K562 (cell line): ENCODE measurements around the gene NUB1.

Source experiments
- CHCHD3 ChIP-seq: fragments of 250-450 bp; sonication (Bioruptor Pico); IDR thresholded peaks from 2 replicates; pipeline ENCODE4 v2.1.2; 2022; ENCODE audit warnings: mild to moderate bottlenecking
- CREM ChIP-seq: IDR thresholded peaks from 2 replicates; pipeline ENCODE4 v1.6.1; 2014; ENCODE audit warnings: antibody characterized with exemption, low read depth
- PCBP2 ChIP-seq: fragments of 200-400 bp; formaldehyde crosslinking; IDR thresholded peaks from 2 replicates; pipeline ENCODE4 v1.6.1; 2018; ENCODE audit warnings: low read length, low read depth, mild to moderate bottlenecking, moderate library complexity; ENCODE audit not compliant: poor library complexity, severe bottlenecking
- POLR2A ChIP-seq: fragments of 450-650 bp; conservative IDR thresholded peaks from 2 replicates; pipeline ENCODE4 v1.6.1; 2016
- THRAP3 ChIP-seq: fragments of 450-650 bp; IDR thresholded peaks from 2 replicates; pipeline ENCODE4 v1.6.1; 2016; ENCODE audit warnings: mild to moderate bottlenecking, inconsistent platforms, borderline replicate concordance
- YBX1 ChIP-seq: fragments of 450-650 bp; IDR thresholded peaks from 2 replicates; pipeline ENCODE4 v1.7.1; 2016; ENCODE audit warnings: mild to moderate bottlenecking
- TF ChIP-seq, protein P1 (sequence below), 2 experiments: fragments of 450-650 bp; conservative IDR thresholded peaks; 2 replicates each; pipeline ENCODE4 v1.6.1; 2017; ENCODE audit warnings: mild to moderate bottlenecking in 2 of 2, moderate library complexity in 2 of 2
- TF ChIP-seq, protein P2 (sequence below), 3 experiments: IDR thresholded peaks in 2 of 3; conservative IDR thresholded peaks in 1 of 3; 2 replicates each; pipeline ENCODE4 v1.5.1; 2011 to 2012; ENCODE audit warnings: low read length in 3 of 3, mild to moderate bottlenecking in 3 of 3, control low read depth in 2 of 3, improper control_type of control experiment in 1 of 3, inconsistent platforms in 1 of 3, low read depth in 1 of 3, mixed read lengths in 1 of 3, moderate library complexity in 1 of 3; ENCODE audit not compliant: insufficient read depth in 2 of 3
- TF ChIP-seq, protein P3 (sequence below): fragments of 450-650 bp; IDR thresholded peaks from 2 replicates; pipeline ENCODE4 v1.6.1; 2016

DNA sequence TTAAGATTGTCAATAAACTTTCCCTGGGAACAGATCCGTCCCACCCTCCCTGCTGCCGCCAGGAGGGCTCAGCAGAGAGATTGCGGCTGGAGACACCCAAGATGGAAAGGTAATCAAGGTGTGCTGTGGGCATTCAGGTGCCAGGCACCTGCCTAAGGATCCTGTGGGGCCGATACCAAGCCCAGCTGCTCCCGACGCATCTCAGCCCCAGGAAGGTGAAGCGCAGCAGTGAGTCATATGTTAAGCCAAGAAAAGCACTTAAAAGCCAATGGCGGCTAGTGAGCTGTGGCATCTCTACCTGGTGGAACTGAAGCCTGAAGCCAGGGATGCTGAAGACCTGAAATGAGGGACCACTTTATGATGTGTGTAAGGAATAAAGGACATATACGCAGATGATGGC, 62.2 kb downstream of the NUB1 start:
- no peak for TF ChIP-seq CREM
- no peak for TF ChIP-seq THRAP3
- TF ChIP-seq PCBP2: no peak
- TF ChIP-seq, protein P1, sequence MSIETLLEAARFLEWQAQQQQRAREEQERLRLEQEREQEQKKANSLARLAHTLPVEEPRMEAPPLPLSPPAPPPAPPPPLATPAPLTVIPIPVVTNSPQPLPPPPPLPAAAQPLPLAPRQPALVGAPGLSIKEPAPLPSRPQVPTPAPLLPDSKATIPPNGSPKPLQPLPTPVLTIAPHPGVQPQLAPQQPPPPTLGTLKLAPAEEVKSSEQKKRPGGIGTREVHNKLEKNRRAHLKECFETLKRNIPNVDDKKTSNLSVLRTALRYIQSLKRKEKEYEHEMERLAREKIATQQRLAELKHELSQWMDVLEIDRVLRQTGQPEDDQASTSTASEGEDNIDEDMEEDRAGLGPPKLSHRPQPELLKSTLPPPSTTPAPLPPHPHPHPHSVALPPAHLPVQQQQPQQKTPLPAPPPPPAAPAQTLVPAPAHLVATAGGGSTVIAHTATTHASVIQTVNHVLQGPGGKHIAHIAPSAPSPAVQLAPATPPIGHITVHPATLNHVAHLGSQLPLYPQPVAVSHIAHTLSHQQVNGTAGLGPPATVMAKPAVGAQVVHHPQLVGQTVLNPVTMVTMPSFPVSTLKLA (conservative IDR thresholded peaks at IDR 0.05): no peak
- TF ChIP-seq, protein P2, sequence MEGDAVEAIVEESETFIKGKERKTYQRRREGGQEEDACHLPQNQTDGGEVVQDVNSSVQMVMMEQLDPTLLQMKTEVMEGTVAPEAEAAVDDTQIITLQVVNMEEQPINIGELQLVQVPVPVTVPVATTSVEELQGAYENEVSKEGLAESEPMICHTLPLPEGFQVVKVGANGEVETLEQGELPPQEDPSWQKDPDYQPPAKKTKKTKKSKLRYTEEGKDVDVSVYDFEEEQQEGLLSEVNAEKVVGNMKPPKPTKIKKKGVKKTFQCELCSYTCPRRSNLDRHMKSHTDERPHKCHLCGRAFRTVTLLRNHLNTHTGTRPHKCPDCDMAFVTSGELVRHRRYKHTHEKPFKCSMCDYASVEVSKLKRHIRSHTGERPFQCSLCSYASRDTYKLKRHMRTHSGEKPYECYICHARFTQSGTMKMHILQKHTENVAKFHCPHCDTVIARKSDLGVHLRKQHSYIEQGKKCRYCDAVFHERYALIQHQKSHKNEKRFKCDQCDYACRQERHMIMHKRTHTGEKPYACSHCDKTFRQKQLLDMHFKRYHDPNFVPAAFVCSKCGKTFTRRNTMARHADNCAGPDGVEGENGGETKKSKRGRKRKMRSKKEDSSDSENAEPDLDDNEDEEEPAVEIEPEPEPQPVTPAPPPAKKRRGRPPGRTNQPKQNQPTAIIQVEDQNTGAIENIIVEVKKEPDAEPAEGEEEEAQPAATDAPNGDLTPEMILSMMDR (IDR thresholded peaks at IDR 0.05 in 2 of 3, conservative IDR thresholded peaks at IDR 0.05 in 1 of 3; ENCODE audit: insufficient read depth in 2 of 3, low read depth in 1 of 3, low read length in 3 of 3): no peak
- TF ChIP-seq, protein P3, sequence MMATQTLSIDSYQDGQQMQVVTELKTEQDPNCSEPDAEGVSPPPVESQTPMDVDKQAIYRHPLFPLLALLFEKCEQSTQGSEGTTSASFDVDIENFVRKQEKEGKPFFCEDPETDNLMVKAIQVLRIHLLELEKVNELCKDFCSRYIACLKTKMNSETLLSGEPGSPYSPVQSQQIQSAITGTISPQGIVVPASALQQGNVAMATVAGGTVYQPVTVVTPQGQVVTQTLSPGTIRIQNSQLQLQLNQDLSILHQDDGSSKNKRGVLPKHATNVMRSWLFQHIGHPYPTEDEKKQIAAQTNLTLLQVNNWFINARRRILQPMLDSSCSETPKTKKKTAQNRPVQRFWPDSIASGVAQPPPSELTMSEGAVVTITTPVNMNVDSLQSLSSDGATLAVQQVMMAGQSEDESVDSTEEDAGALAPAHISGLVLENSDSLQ: no peak
- TF ChIP-seq YBX1: no peak
- TF ChIP-seq CHCHD3: no peak
- no peak for TF ChIP-seq POLR2A
